ENCODE results near the gene PCYT2. TPM values are rescaled to one million over a fixed set of nuclear protein-coding genes. Genes with fewer than 3 reads are reported as not detected.

Gene PCYT2
- total RNA-seq, 2 donors from 2014 or later, result 13.6 to 81.9 TPM

- no peak for ATAC-seq (ENCODE audit: insufficient number of reproducible peaks, low FRiP score, low read depth)
- TF ChIP-seq, protein P1, sequence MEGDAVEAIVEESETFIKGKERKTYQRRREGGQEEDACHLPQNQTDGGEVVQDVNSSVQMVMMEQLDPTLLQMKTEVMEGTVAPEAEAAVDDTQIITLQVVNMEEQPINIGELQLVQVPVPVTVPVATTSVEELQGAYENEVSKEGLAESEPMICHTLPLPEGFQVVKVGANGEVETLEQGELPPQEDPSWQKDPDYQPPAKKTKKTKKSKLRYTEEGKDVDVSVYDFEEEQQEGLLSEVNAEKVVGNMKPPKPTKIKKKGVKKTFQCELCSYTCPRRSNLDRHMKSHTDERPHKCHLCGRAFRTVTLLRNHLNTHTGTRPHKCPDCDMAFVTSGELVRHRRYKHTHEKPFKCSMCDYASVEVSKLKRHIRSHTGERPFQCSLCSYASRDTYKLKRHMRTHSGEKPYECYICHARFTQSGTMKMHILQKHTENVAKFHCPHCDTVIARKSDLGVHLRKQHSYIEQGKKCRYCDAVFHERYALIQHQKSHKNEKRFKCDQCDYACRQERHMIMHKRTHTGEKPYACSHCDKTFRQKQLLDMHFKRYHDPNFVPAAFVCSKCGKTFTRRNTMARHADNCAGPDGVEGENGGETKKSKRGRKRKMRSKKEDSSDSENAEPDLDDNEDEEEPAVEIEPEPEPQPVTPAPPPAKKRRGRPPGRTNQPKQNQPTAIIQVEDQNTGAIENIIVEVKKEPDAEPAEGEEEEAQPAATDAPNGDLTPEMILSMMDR (IDR thresholded peaks at IDR 0.05), result no peak
- H3K36me3 ChIP-seq, result peaks cover 38% of the 10 kb centered on the region
These were observed 25.2 kb downstream of the PCYT2 start for GRCh38 chr17:81885869-81886548.

GRCh38 chr17:81885454-81885853 lies 25.7 kb downstream of the PCYT2 start:
- H3K27ac ChIP-seq, result peak overlapping the region in 1 of 2 donors; percentile 52
- no peaks in the 10 kb centered on the region for H3K27me3 ChIP-seq (replicated peaks; ENCODE audit: insufficient read depth)
- no peaks in the 10 kb centered on the region for H3K9me3 ChIP-seq
- TF ChIP-seq, protein P1 (IDR thresholded peaks at IDR 0.05), result no peak
- DNase-seq (ENCODE audit: low spot score), result no peak
- H3K4me3 ChIP-seq, result no peak overlapping the region
- H3K36me3 ChIP-seq, result peaks cover 38% of the 10 kb centered on the region
- peaks cover 4 to 24% of the 10 kb centered on the region in 2 donors for H3K4me1 ChIP-seq (ENCODE audit: control insufficient read depth in 1 of 2, low read depth in 2 of 2)
- ATAC-seq (ENCODE audit: insufficient number of reproducible peaks, low FRiP score, low read depth), result no peak

More at GRCh38 chr17:81885869-81886548, 25.2 kb downstream of the PCYT2 start:
- H3K9me3 ChIP-seq, result no peaks in the 10 kb centered on the region
- DNase-seq (ENCODE audit: low spot score), result no peak
- H3K4me3 ChIP-seq, result no peak overlapping the region
- no peaks in the 10 kb centered on the region for H3K27me3 ChIP-seq (replicated peaks; ENCODE audit: insufficient read depth)
- peaks cover 4 to 28% of the 10 kb centered on the region in 2 donors for H3K4me1 ChIP-seq (ENCODE audit: control insufficient read depth in 1 of 2, low read depth in 2 of 2)
- H3K27ac ChIP-seq, result no peak overlapping the region

DNA sequence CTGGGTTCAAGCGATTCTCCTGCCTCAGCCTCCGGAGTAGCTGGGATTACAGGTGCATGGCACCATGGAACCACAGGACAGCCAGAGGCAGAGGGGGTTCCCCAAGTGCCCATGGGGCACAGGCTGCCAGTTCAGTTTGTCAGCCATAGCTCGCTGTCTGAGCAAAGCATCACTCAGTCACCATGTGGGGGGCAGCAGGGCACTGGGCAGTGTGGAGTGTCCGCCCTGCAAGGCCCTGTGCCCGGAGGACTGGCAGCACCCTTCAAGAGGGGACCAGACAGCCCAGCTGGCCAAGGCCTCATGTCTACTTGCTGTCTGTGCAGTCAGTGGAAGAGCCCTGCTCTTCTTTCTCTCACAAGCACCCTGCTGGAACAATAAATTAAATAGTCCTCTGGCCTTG lies 26.2 kb downstream of the PCYT2 start:
- Histone ChIP-seq H3K9me3 (no peaks in the 10 kb centered on the region), H3K27me3 (replicated peaks; ENCODE audit: insufficient read depth) (no peaks in the 10 kb centered on the region), H3K36me3 (peaks cover 38% of the 10 kb centered on the region), H3K4me1 (ENCODE audit: control insufficient read depth in 1 of 2, low read depth in 2 of 2) (peaks cover 0 to 20% of the 10 kb centered on the region in 2 donors), H3K4me3 (peak overlapping the region; percentile 27), H3K27ac (peak overlapping the region; percentile 52)
- TF ChIP-seq, protein P1 (IDR thresholded peaks at IDR 0.05), result no peak
- ATAC-seq (ENCODE audit: insufficient number of reproducible peaks, low FRiP score, low read depth), result no peak
- no peak for DNase-seq (ENCODE audit: low spot score)

- no peaks in the 10 kb centered on the region for H3K9me3 ChIP-seq
- peak overlapping the region; percentile 27 for H3K4me3 ChIP-seq
- H3K36me3 ChIP-seq, result peaks cover 36% of the 10 kb centered on the region
- no peak for ATAC-seq (ENCODE audit: insufficient number of reproducible peaks, low FRiP score, low read depth)
- H3K4me1 ChIP-seq (ENCODE audit: control insufficient read depth in 1 of 2, low read depth in 2 of 2), result peaks cover 0 to 15% of the 10 kb centered on the region in 2 donors
- peak overlapping the region; percentile 52 for H3K27ac ChIP-seq
- H3K27me3 ChIP-seq (replicated peaks; ENCODE audit: insufficient read depth), result no peaks in the 10 kb centered on the region
- no peak for DNase-seq (ENCODE audit: low spot score)
- TF ChIP-seq, protein P1 (IDR thresholded peaks at IDR 0.05), result no peak
These were observed 26.7 kb downstream of the PCYT2 start for GRCh38 chr17:81884520-81884919.

DNA sequence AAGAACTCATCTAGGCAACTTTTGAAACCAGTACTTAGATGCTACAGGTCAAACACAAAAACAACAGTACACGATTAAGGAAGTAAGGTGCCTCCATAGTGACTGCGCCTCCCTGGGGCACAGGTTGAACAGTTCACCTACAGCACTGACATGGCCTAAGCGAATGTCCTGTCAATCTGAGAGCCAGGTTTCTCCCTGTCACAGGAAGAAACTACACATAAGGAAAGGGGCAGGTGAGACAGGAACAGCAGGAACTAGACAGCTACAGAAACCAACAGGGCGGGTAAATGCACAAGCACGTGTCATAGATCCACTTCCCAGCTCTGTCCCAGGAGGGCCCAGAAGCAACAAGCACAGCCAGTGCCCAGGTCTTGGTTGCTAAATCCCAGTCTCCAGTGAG lies 32.1 kb downstream of the PCYT2 start:
- Histone ChIP-seq H3K36me3 (peaks cover 7% of the 10 kb centered on the region), H3K27ac (no peak overlapping the region), H3K27me3 (replicated peaks; ENCODE audit: insufficient read depth) (no peaks in the 10 kb centered on the region), H3K4me3 (no peak overlapping the region), H3K9me3 (no peaks in the 10 kb centered on the region), H3K4me1 (ENCODE audit: control insufficient read depth in 1 of 2, low read depth in 2 of 2) (no peaks in the 10 kb centered on the region)
- no peak for ATAC-seq (ENCODE audit: insufficient number of reproducible peaks, low FRiP score, low read depth)
- TF ChIP-seq, protein P1 (IDR thresholded peaks at IDR 0.05), result no peak
- no peak for DNase-seq (ENCODE audit: low spot score)

Data from thoracic aorta (tissue), 2 donors.